ENCODE measurements around the gene ZBTB14. TPM values are rescaled to one million over a fixed set of nuclear protein-coding genes. Genes with fewer than 3 reads are reported as not detected.

The ZBTB14 gene
- total and polyA plus RNA-seq, 12 donors, result 3.7 to 8.6 (median 7.0) TPM

DNA sequence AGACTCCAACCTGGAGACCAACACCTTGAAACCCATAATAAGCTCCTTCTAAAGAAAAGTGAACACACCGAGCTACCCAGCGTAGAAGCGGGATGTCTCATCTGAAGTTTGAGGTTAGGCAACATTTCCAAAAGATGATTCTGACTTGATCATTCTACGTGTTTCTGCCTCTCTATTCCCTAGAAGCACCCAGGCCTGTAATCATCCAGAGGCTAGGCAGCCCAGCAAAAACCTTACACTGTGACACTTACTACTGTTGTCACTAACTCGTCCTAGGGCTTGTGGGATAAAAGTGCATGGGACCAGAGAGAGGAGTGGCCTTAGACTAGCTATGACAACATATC, 1.4 kb downstream of the ZBTB14 start:
- TF ChIP-seq, protein P1, sequence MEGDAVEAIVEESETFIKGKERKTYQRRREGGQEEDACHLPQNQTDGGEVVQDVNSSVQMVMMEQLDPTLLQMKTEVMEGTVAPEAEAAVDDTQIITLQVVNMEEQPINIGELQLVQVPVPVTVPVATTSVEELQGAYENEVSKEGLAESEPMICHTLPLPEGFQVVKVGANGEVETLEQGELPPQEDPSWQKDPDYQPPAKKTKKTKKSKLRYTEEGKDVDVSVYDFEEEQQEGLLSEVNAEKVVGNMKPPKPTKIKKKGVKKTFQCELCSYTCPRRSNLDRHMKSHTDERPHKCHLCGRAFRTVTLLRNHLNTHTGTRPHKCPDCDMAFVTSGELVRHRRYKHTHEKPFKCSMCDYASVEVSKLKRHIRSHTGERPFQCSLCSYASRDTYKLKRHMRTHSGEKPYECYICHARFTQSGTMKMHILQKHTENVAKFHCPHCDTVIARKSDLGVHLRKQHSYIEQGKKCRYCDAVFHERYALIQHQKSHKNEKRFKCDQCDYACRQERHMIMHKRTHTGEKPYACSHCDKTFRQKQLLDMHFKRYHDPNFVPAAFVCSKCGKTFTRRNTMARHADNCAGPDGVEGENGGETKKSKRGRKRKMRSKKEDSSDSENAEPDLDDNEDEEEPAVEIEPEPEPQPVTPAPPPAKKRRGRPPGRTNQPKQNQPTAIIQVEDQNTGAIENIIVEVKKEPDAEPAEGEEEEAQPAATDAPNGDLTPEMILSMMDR (IDR thresholded peaks at IDR 0.05), result no peak
- WGBS, 2 donors, result 60 to 67% methylated on average over 5 of the region's 5 CpGs
- H3K36me3 ChIP-seq, result peaks cover 0 to 38% (median 15%) of the 10 kb centered on the region in 9 donors
- intact Hi-C loops (cut with DNase I), result loop anchor here in 3 of 10 donors (2.0 to 5.0 kb wide), 3 partner anchors 52 to 57 kb away; no protein-coding TSS in a partner anchor
- ATAC-seq (peak in 1 of 8 donors; percentile 0), DNase-seq (no peak)
- H3K4me1 ChIP-seq, result peaks cover 0 to 21% (median 13%) of the 10 kb centered on the region in 9 donors
- H3K27me3 ChIP-seq, result no peaks in the 10 kb centered on the region
- peak overlapping the region; percentile 75 to 97 (median 89) for H3K4me3 ChIP-seq
- H3K9me3 ChIP-seq, result no peaks in the 10 kb centered on the region
- H3K27ac ChIP-seq, result peak overlapping the region; percentile 92 to 99 (median 96)

DNA sequence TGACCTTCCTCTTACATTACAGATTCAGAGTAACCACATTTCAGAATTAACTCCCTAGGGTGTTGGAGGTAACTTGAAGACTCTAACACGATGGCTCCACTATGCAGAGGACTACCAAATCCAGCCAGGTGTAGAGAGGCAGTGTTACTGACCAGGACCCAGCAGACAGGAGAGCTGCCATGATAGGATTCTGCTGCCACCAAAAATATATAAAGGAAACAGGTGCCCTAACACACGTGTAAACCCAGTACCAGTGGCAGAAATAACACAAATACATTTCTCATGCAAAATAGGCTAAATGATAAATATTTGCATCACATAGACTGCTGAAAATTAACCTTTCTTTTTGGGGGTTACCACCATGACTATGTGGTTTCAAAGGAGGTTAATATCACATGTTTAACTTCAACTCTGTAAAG, 7.0 kb downstream of the ZBTB14 start:
- H3K27me3 ChIP-seq, result no peaks in the 10 kb centered on the region
- DNase-seq (no peak), ATAC-seq (no peak)
- WGBS, 2 donors, result 54 to 64% methylated on average over 2 of the region's 2 CpGs
- TF ChIP-seq, protein P1 (IDR thresholded peaks at IDR 0.05), result no peak
- H3K27ac ChIP-seq, result no peak overlapping the region
- H3K36me3 ChIP-seq, result peaks cover 0 to 49% (median 15%) of the 10 kb centered on the region in 9 donors
- no peaks in the 10 kb centered on the region for H3K9me3 ChIP-seq
- no peak overlapping the region for H3K4me3 ChIP-seq
- intact Hi-C loops (cut with DNase I), result loop anchor here in 1 of 10 donors (5.0 kb wide), 1 partner anchor 46 kb away; no protein-coding TSS in a partner anchor
- peaks cover 0 to 9% (median 3%) of the 10 kb centered on the region in 9 donors for H3K4me1 ChIP-seq

DNA sequence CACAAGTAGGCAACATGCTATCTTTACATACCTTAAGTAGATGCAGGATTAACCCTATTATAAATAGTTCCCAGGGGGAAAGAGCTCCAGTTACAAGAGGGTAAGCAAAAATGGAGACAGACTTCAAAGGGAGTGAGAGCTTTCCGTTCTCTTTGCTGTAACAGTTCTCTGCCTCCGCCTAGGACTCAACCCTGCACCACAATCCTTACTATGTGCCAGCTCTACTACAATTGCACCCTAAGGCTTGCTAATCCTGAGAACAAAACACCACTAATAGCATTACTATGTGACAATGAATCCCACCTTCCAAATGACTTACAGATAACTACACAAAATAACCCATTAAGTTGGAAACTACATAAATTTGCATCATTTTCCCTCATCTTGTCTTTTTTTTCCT, 7.7 kb downstream of the ZBTB14 start:
- TF ChIP-seq, protein P1 (IDR thresholded peaks at IDR 0.05), result no peak
- H3K27me3 ChIP-seq, result no peaks in the 10 kb centered on the region
- H3K4me3 ChIP-seq, result no peak overlapping the region
- H3K27ac ChIP-seq, result no peak overlapping the region
- 47 to 72% methylated on average over 2 of the region's 2 CpGs for WGBS, 2 donors
- intact Hi-C loops (cut with DNase I), result loop anchor here in 1 of 10 donors (5.0 kb wide), 1 partner anchor 46 kb away; no protein-coding TSS in a partner anchor
- H3K36me3 ChIP-seq, result peaks cover 0 to 46% (median 15%) of the 10 kb centered on the region in 9 donors
- H3K4me1 ChIP-seq, result peaks cover 0 to 6% (median 0%) of the 10 kb centered on the region in 9 donors
- DNase-seq (no peak), ATAC-seq (no peak)
- no peaks in the 10 kb centered on the region for H3K9me3 ChIP-seq

DNA sequence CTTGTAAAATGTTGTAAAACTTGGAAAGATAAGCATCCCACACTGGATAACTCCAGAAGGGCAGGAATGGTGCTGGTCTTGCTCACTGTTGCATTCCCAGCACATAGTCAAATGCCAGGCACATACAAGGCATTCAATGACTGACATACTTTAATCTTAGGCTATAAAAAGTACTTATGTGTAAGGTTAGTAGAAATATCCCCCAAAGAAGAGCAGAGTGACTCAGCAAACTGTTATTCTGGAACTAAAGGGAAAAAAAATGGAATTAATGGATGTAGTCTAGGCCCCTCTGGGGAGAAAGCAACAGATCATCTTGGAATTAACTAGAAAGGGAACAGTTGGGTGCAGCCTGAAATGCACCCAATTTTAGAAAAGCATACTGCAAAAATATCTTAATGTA, 9.0 kb downstream of the ZBTB14 start:
- Histone ChIP-seq H3K4me3 (no peak overlapping the region), H3K27ac (no peak overlapping the region), H3K36me3 (peaks cover 0 to 33% (median 6%) of the 10 kb centered on the region in 9 donors), H3K27me3 (no peaks in the 10 kb centered on the region), H3K4me1 (peaks cover 0 to 6% (median 0%) of the 10 kb centered on the region in 9 donors), H3K9me3 (no peaks in the 10 kb centered on the region)
- TF ChIP-seq, protein P1 (IDR thresholded peaks at IDR 0.05), result no peak
- intact Hi-C loops (cut with DNase I), result loop anchor here in 1 of 10 donors (5.0 kb wide), 1 partner anchor 44 kb away; no protein-coding TSS in a partner anchor
- ATAC-seq (no peak), DNase-seq (no peak)

Measured in heart right ventricle (tissue), 16 donors.